Measurements from ENCODE around the gene GFRA4.

GFRA4 gene

GRCh38 chr20:3702611-3703391 is 39.6 kb upstream of the GFRA4 start:
- TF ChIP-seq CEBPB (IDR thresholded peaks at IDR 0.05) (no peak), EGR1 (IDR thresholded peaks at IDR 0.05) (no peak), FOXM1 (IDR thresholded peaks at IDR 0.05; ENCODE audit: borderline replicate concordance, low read depth) (no peak), YY1 (IDR thresholded peaks at IDR 0.05; ENCODE audit: low read depth) (no peak), MAX (IDR thresholded peaks at IDR 0.05) (no peak), CREB1 (IDR thresholded peaks at IDR 0.05; ENCODE audit: low read depth) (no peak), NFIC (IDR thresholded peaks at IDR 0.05) (no peak), REST (IDR thresholded peaks at IDR 0.05; ENCODE audit: low read depth) (no peak), RAD21 (IDR thresholded peaks at IDR 0.05; ENCODE audit: low read depth) (no peak)

DNA sequence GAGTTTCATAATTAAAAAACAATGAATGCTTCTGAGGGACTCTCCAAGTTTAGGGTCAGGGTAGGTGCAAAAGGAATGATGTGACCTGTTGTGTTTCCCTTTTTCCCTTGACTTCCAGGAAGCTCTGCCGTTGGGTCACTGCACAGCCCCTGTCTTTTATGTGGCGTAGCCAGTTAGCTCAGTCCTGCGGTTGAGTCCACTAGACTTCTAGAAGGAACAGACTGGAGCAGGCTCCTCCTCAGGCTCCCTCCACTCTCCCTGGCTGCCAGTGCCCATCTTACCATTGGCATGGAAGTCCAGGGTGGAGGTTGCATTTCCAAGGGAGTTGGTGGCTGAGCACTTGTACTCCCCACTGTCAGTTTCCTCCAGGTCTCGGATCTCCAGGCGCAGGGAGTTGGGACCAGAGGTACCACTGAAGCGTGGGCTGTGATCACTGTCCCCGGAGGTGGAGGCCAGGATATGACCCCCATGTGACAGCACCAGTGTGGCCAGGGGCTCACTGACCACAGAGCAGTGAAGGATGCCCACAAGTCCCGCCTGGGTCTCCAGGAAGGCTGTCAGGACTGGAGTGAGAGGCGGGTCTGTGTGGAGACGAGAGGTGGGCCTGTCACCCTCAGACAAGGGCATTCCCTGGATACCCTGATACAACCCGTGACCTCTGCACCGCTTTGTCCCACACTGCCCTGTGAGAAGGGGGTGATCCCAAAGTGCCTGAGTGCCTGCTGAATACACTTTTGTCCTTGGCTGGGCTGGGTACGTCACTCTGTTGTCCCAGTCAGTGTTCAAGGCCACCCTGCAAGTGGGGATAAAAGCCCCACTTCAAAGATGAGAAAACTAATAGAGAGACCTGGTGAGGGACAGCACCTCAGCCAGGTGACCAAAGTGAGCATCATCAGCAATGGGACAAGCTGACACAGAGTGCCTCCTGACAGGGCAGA is 38.1 kb upstream of the GFRA4 start:
- TF ChIP-seq, protein P1, sequence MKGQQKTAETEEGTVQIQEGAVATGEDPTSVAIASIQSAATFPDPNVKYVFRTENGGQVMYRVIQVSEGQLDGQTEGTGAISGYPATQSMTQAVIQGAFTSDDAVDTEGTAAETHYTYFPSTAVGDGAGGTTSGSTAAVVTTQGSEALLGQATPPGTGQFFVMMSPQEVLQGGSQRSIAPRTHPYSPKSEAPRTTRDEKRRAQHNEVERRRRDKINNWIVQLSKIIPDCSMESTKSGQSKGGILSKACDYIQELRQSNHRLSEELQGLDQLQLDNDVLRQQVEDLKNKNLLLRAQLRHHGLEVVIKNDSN (IDR thresholded peaks at IDR 0.05), result no peak
- no peak for TF ChIP-seq REST (IDR thresholded peaks at IDR 0.05; ENCODE audit: low read depth)

DNA sequence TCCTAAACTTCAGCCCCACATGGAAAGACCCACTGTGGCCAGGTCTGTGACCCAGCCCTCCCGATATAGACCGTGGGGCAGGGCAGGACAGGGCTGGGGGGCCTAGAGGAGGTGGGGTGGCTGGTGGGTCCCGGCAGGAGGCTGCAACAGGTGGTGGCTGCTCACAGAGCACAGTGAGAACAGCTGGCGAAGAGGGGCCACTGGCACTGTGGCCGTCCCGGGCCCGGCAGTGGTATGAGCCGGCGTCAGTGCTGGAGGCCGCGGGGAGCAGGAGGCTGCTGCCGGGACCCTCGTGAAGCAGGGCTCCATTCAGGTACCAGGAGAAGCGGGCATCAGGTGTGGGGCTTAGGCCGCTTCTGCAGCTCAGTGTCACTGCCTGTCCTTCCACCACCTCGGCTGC is 35.8 kb upstream of the GFRA4 start:
- TF ChIP-seq RAD21 (IDR thresholded peaks at IDR 0.05; ENCODE audit: low read depth), result no peak
- no peak for TF ChIP-seq TAF1 (IDR thresholded peaks at IDR 0.05; ENCODE audit: low read depth)
- TF ChIP-seq CEBPB (IDR thresholded peaks at IDR 0.05), result no peak
- no peak for TF ChIP-seq FOXM1 (IDR thresholded peaks at IDR 0.05; ENCODE audit: borderline replicate concordance, low read depth)
- no peak for TF ChIP-seq TCF12 (IDR thresholded peaks at IDR 0.05; ENCODE audit: low read depth)
- no peak for TF ChIP-seq MAX (IDR thresholded peaks at IDR 0.05)
- TF ChIP-seq CREB1 (IDR thresholded peaks at IDR 0.05; ENCODE audit: low read depth), result no peak
- TF ChIP-seq, protein P1 (IDR thresholded peaks at IDR 0.05), result no peak
- TF ChIP-seq EP300 (IDR thresholded peaks at IDR 0.05; ENCODE audit: borderline replicate concordance), result no peak
- no peak for TF ChIP-seq REST (IDR thresholded peaks at IDR 0.05; ENCODE audit: low read depth)
- TF ChIP-seq NFIC (IDR thresholded peaks at IDR 0.05), result no peak
- no peak for TF ChIP-seq EGR1 (IDR thresholded peaks at IDR 0.05)
- TF ChIP-seq TEAD4 (IDR thresholded peaks at IDR 0.05), result no peak
- TF ChIP-seq YY1 (IDR thresholded peaks at IDR 0.05; ENCODE audit: low read depth), result no peak
- TF ChIP-seq ZBTB7A (IDR thresholded peaks at IDR 0.05; ENCODE audit: low read depth), result no peak

GRCh38 chr20:3698591-3699001 is 35.4 kb upstream of the GFRA4 start:
- TF ChIP-seq TEAD4 (IDR thresholded peaks at IDR 0.05) (no peak), TAF1 (IDR thresholded peaks at IDR 0.05; ENCODE audit: low read depth) (no peak), EP300 (IDR thresholded peaks at IDR 0.05; ENCODE audit: borderline replicate concordance) (no peak), FOXM1 (IDR thresholded peaks at IDR 0.05; ENCODE audit: borderline replicate concordance, low read depth) (no peak), YY1 (IDR thresholded peaks at IDR 0.05; ENCODE audit: low read depth) (no peak), REST (IDR thresholded peaks at IDR 0.05; ENCODE audit: low read depth) (no peak), EGR1 (IDR thresholded peaks at IDR 0.05) (no peak), ZBTB7A (IDR thresholded peaks at IDR 0.05; ENCODE audit: low read depth) (no peak), MAX (IDR thresholded peaks at IDR 0.05) (no peak), RAD21 (IDR thresholded peaks at IDR 0.05; ENCODE audit: low read depth) (no peak), CEBPB (IDR thresholded peaks at IDR 0.05) (no peak), NFIC (IDR thresholded peaks at IDR 0.05) (no peak), CREB1 (IDR thresholded peaks at IDR 0.05; ENCODE audit: low read depth) (no peak), TCF12 (IDR thresholded peaks at IDR 0.05; ENCODE audit: low read depth) (no peak)
- TF ChIP-seq, protein P1 (IDR thresholded peaks at IDR 0.05), result no peak
